ENCODE data around the gene SASH1.

Gene SASH1

GRCh38 chr6:148502083-148502772 is 159.6 kb downstream of the SASH1 start:
- no peak for FAIRE-seq

- FAIRE-seq = no peak
Observed at GRCh38 chr6:148502773-148503135, 160.1 kb downstream of the SASH1 start.

- no peak for FAIRE-seq
Observed at GRCh38 chr6:148503703-148504102, 161.1 kb downstream of the SASH1 start.

GRCh38 chr6:148507774-148508173 is 165.1 kb downstream of the SASH1 start:
- no peak for FAIRE-seq

- no peak for FAIRE-seq
Observed at GRCh38 chr6:148508401-148509041, 165.9 kb downstream of the SASH1 start.

GRCh38 chr6:148509119-148509799 is 166.6 kb downstream of the SASH1 start:
- FAIRE-seq = no peak

GRCh38 chr6:148509800-148510581 is 167.4 kb downstream of the SASH1 start:
- peak; percentile 21 for FAIRE-seq

- FAIRE-seq = no peak
Observed at GRCh38 chr6:148513145-148514071, 170.8 kb downstream of the SASH1 start.

- no peak for FAIRE-seq
Observed at GRCh38 chr6:148514091-148514845, 171.6 kb downstream of the SASH1 start.

- FAIRE-seq = no peak
Observed at GRCh38 chr6:148516217-148516616, 173.6 kb downstream of the SASH1 start.

GRCh38 chr6:148516617-148517016 is 174.0 kb downstream of the SASH1 start:
- no peak for FAIRE-seq

- FAIRE-seq = no peak
Observed at GRCh38 chr6:148517470-148517869, 174.8 kb downstream of the SASH1 start.

- no peak for FAIRE-seq
Observed at GRCh38 chr6:148518511-148519156, 176.0 kb downstream of the SASH1 start.

GRCh38 chr6:148520109-148520841 is 177.6 kb downstream of the SASH1 start:
- no peak for FAIRE-seq

- FAIRE-seq = no peak
Observed at GRCh38 chr6:148521158-148521557, 178.5 kb downstream of the SASH1 start.

- FAIRE-seq = no peak
Observed at GRCh38 chr6:148521586-148521985, 178.9 kb downstream of the SASH1 start.

GRCh38 chr6:148523048-148523447 is 180.4 kb downstream of the SASH1 start:
- FAIRE-seq = no peak

GRCh38 chr6:148523551-148523950 is 180.9 kb downstream of the SASH1 start:
- FAIRE-seq = no peak

- FAIRE-seq = no peak
Observed at GRCh38 chr6:148524471-148524882, 181.8 kb downstream of the SASH1 start.

- FAIRE-seq = no peak
Observed at GRCh38 chr6:148524976-148525375, 182.3 kb downstream of the SASH1 start.
